GM18499 (cell line): ENCODE results near the gene ACTR1A.
"Not testable (repeated sequence)": the region's sequence is repeated elsewhere in the genome, so short reads cannot be mapped to it uniquely, and the experiment has no call there.

Experiments used
- ATAC-seq: cut with Tn5 transposase; IDR thresholded peaks from one replicate; pipeline ENCODE4 v1.9.1; 2021; ENCODE audit warnings: moderate number of reproducible peaks; ENCODE audit not compliant: insufficient read depth, unreplicated experiment

ACTR1A gene

DNA sequence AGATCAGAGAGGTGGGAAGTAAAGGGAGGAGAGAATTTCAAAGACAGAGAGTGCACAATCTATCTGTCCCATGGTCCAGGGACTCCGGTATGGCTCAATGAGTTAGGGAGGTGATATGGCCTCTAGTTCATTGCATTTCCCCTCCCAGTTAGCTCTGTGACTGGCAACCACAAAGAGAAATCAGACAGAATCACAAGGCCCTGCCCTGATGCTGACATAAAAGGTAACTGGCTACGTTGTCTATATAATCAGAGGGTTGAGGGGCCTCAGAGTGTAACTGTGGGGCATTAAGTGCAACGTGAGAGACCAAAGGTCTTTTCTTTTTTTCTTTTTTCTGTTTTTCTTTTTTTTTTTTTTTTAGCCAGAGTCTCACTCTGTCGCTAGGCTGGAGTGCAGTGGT is 43.9 kb downstream of the ACTR1A start:
- no peak for ATAC-seq

DNA sequence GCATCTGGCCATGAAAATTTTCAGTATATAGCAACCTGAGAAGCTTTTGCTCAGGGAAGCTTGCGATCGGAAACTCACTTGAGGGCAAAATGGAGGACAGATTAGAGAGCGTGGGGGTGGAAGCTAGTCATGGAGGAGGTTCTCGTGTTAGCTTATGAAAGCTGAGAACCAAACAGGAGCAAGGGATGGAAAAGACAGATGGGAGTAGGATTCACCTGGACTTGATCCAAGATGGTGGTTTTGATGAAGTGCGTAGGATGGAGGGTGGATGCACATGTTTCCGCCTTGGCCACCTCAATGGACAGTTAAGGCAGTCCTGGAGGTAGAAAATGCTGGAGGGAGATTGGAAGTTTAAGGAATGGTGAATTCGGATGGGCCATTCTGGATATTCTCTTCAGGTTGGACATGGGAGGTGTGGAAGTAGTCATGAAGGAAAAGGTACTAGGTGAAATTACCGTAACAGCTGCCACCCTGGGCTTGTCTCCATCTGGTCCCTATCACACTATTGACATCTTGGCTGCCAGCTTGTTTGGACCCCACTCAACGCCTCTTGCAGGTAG is 44.8 kb downstream of the ACTR1A start:
- no peak for ATAC-seq

DNA sequence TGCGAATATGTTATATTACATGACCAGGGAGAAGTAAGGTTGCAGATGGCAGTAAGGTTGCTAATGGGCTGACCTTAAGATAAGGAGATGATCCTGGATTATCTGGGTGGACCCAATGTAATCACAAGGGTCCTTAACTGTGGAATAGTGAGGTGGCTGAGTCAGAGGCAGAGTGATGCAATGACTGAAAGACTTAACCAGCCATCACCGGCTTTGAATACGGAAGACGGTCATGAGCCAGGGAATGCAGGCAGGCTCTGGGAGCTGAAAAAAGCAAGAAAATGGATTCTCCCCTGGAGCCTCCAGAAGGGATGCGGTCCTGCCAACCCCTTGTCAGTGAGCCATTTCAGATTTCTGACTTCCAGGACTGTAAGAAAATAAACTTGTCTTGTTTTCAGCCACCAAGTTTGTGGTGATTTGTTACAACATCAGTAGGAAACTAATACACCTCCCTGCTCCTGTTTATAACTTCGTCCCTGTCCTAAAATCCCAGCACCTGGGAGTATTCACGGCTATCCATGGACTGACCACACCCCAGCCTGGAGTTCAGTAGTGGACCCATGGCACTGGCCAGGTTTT is 46.5 kb downstream of the ACTR1A start:
- no peak for ATAC-seq

DNA sequence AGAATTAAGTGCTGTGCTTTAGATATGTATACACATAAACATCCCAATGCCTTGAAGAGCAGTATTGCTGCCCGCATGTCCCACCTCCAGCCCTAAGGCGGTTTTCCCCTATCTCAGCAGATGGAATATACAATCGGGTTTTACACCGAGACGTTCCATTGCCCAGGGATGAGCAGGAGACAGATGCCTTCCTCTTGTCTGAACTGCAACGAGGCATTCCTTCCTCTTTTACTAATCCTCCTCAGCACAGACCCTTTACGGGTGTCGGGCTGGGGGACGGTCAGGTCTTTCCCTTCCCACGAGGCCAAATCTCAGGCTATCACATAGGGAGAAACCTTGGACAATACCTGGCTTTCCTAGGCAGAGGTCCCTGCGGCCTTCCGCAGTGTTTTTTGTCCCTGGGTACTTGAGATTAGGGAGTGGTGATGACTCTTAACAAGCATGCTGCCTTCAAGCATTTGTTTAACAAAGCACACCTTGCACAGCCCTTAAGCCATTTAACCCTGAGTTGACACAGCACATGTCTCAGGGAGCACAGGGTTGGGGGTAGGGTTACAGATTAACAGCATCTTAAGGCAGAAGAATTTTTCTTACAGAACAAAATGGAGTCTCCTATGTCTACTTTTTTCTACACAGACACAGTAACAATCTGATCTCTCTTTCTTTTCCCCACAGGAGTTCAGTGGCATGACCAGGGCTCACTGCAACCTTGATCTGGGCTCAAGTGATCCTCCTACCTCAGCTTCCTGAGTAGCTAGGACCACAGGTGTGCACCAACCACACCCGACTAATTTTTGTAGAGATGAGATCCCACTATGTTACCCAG is 47.6 kb downstream of the ACTR1A start:
- not testable (repeated sequence) for ATAC-seq

DNA sequence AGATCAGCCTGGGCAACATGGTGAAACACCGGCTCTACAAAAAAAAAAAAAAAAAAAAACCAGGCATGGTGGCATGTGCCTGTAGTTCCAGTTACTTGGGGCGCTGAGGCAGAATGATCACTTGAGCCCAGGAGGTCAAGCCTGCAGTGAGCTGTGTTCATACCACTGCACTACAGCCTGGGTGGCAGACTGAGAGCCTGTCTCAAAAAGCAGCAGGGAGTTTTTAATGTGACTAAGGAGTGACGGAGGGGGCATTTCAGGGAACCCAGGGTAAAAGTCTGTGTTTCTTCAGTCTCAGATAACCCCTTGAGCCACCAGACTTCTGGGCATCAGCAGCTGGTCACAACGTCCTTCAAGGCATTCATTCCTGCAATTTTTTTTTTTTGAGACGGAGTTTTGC is 49.0 kb downstream of the ACTR1A start:
- ATAC-seq = no peak

DNA sequence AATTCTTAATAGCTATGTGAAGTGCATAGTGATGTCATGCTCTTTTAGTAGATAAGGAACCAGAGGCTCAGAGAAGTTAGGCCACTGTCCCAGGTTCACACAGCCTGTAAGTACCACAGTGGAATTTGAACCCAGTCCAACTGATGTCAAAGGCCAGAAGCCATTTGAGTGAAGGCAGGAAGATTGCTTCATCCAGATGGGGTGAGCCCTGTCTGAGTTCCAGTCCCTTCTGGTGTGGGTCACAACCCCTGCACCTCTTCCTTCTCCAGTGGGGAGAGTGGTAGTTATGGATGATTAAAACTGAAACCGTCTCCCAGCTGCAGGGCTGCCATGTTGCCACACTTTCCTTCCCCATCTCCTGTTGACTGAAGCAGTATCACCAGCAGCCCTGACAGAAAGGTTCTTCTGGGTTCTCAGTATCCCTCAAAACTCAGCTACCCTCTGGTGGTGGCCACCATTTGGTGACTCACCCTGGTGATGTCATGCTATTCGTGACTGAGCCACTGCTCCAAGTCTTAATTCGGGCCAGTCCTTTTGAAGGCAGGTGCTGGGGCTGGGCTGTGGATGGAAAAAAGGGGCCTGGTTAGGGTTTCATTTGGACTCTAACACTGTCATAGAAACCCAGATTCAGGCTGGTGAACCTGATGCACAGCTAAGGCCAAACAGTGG is 49.7 kb downstream of the ACTR1A start:
- ATAC-seq = no peak

DNA sequence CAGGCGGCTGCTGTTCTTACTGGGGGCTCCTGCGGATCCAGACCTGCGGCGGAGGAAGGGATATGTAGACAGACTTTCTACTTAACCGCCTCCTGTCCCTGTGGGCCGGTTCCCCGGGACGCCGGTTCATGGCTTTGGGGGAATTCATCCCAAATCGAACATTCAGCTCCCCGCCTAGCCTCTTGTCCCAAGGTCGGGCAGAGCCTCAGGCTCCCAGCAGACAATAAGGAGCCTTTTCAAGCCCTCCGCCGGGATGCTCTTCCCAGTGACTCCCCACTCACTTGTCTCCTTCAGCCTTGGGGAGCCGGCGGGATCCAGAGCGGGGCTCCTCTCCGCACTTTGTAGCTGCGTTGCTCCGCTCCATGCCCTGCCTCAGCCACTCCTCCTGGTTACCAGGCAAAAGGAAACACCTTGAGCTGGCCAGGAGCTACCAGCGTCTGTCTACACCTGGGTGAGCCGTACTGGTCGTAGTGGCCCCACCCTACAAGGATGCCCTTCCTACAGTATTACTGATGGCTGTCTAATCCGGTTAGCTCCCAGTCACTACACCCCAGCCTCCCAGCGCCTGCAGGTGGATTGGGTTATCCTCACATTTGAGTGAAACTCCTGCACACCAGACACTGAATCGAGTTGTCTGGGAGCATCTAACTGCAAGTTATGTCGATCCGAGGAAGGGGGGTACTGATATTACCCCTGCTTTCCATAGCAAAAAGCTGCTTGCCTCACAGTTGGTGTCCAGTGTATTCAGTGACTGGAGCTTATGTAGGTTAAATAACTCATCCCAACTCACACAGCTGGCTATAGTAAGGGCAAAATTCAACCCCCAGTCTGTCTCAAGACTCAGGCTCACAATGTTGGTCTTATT is 51.2 kb downstream of the ACTR1A start, which contains the start of gene C10orf95:
Gene C10orf95 (minus strand): TSS at position 439 of the 865 bp plus-strand sequence. CDS start 450 bp downstream, outside the sequence.
- ATAC-seq = no peak

DNA sequence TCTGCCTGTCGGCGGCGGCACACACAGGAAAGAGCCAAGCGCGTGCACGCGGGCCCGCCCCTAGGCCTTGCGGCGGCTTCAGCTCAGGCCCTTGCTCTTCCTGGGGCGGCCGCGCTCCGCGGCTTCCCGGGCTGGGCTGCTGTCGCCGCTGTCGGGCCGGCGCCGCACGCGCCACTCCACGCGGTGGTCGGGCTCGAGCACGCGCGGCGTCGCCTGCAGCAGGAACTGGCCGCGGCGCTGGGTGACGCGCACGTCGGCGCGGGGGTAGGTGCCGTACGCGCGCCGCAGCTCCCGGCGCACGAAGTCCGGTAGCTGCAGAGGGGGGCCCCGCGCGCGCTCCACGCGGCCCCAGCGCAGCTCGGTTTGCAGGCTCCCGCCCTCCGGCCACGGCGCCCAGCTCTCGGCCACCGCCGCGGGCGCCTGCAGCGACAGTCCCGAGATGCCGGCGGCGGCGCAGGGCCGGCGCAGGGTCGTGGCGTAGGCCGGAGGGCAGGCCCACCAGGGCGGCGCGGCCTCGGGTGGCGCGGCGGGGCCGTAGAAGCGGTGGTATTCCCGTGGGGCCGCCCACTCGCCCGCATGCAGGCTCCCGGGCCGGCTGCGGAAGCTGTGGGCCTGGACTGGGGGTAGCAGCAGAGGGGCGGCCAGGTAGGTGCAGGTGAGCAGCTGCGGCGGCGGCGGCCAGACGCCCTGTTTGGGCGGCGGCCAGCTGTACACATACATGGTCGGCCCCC is 52.0 kb downstream of the ACTR1A start:
- no peak for ATAC-seq

DNA sequence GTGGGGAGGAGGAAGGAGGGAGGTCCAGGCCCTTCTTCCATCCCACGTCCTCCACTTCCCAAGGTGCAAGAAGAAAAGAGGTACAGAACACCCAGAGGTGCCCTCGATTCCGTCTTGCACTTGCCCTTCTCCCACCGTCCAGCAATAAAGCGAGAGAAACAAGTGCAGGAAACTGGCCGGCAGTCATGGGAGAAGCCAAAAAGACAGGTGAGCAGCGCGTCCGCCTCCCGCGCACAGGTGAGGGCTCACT is 52.5 kb downstream of the ACTR1A start:
- ATAC-seq = no peak

DNA sequence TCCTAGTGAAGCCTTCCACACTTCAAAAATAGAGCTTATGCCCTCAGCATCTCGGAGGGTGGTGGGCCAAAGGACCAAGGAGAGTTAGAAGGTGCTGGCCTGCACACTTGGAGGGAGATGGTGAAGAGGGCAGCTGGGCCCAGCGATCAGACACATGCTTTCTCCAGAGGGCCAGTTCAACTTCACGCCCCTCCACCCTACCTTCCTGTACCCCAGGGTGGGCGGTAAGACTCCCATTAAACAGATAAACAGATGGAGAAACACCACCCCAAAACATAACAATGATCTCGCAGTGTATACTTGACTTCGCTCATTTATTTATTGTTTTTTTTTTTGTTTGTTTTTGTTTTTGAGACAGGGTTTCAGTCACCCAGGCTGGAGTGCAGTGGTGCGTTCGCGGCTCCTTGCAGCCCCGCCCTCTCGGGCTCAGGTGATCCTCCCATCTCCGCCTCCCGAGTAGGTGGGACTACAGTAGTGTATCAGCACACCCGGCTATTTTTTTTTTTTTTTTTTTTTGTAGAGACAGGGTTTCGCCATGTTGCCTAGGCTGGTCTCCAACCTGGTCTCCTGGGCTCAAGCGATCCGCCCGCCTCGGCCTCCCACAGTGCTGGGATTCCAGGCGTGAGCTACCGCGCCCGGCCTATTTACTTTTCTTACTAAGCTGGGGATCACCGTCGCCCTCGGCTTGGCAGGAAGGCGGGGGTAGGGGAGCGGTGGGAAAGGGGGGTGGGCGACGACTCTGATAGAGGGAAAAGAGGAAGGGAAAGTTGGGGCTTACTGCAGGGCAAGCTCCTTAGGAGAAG is 53.0 kb downstream of the ACTR1A start:
- peak; percentile 35 for ATAC-seq

DNA sequence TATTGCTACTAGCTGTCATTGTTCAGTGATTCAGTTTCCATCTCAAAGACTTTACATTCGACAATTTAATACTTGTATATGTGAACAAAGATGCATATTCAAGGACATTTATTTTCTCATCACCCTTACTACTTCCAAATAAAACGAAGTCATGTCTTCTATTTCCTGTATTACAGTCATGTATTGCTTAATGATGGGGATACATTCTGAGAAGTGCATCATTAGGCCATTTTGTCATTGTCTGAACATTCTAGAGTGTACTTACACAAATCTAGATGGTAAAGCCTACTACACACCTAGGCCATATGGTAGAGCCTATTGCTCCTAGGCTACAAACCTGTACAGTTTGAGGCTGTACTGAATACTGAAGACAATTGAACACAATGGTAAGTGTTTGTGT is 57.7 kb downstream of the ACTR1A start:
- no peak for ATAC-seq

DNA sequence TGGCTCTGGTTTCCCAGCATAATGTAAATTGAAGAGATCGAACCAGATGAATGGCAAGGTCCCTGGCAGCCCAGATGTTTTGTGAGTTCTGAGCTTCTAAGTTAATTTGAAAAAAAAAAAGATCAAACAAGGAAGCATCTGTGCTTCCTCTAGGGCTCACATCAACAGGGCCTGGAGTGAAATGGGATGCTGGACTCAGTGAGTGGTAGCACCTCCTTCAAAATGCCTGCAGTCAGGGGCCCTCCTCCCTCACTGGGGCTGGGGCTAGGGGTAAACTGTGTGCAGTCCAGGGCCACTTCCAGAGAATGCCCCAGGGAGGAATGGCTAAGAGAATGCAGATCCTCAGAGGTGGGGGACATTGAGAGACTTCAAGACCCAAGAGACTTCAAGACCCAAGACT is 64.1 kb downstream of the ACTR1A start:
- ATAC-seq = no peak

DNA sequence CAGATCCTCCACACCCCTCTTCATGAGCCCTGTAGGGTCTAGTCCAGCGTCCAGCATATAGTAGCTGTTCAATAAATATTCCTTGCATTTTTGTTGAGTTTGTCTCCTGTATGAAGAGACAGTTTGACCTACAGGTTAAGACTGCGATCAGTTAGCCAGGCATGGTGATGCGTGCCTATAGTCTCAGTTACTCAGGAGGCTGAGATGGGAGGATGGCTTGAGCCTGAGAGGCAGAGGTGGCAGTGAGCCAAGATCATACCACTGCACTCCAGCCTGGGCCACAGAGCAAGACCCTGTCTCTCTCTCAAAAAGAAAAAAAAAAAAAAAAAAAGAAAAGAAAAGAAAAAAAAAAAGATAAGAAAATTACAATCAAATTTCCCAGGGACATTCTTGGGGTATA is 65.0 kb downstream of the ACTR1A start:
- no peak for ATAC-seq

DNA sequence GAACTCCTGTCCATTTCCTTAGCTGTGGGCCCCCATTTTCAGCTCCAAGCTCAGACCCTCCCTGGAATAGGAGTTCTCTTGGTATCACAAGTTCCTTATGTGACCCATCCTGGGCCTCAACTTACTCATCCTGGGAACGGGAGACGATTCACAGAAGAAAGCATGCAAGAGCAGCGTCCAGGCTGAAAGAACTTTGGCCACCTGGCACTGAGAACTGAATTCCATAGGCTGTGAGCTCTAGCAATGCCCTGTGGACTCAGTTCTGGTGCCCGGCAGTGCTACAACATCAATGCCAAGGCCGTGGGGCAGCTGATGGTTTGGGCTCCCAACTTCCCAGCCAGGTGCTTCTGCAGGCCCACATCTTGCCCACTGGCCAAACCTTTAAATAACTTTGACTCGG is 66.2 kb downstream of the ACTR1A start:
- ATAC-seq = no peak

DNA sequence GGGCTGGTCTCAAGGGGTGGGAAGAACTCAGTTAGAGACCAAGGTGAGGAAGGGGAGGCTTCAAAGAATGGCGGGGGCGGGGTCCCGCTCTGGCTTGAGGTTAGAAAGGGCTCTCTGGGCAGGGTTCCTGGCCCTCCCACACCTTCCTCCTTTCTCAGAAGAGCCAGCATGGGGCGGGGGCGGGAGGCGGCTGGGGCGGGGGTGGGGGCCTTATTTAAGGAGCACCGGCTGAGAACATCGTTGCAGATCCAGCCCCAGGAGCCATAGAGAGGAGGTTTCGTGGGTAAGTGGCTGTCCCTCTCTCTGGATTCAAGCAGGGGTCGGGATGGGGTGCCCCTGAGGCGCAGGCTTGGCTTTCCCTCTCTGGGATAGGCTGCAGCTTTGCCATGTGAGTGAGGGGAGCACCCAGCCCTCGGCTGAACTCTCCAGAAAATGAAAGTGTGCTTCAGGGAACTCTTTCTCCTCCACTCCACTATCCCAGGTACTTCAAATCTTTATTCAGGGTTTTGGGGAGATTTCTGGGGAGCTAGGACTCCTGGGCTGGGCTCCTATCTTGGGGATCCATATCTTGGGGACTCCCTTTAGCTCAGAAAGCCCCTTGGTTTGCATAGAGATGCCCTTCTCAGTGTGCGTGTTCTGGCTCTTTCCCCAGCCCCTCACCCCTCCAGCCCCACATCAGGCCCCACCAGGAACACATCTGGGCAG is 66.8 kb downstream of the ACTR1A start:
- ATAC-seq = no peak

DNA sequence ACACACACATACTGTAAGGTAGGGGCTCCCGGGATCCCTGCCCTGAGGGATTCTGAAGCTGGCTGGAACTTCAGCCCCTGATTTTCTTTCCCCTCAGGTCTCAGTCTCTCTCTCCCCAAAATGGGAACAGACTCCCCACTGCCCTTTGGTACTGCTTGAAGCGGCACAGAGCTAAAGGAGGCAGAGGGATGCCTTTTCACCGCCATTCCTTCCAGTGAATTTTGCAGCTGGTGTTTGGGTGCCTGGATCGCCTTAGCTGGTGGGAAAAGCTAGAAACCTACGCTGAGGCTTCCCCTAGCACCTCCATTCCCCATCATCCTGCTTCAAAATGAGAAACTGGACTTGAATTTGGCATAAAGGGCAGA is 67.4 kb downstream of the ACTR1A start:
- ATAC-seq = no peak

DNA sequence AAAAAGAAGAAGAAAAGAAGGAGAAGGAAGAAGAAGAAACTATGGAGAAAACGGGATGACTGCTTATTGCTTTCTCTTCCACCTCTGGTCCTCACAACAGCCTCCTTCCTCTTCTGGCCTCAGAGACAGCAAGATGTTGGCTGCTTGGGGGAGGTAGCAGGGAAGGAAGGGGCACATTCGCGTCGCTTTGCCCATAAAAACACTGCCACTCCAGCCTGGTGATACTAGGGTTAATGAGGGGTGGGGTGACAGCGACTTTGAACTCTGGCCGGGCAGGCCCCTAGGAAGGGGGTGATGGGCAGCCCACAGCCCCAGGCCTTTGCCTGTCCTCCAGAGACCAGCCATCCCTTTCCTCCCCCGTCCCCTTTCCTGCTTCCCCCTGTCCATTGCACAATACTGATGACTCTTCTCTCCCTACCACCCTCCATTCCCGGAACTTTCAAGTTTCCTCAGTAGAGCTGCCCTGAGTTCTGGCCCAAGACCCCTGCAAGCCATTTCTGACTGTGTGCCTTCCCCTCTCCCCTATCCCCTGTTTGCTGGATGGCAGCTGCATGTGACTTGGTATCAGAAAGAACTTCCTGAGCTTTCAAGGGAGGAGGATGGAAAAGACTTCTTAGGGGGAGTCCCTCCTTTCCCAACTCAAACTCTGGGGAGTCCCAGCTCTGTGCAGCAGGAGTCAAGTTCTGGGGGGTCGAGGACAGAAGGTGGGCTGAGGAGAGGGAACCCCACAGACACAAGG is 67.9 kb downstream of the ACTR1A start:
- ATAC-seq = no peak

DNA sequence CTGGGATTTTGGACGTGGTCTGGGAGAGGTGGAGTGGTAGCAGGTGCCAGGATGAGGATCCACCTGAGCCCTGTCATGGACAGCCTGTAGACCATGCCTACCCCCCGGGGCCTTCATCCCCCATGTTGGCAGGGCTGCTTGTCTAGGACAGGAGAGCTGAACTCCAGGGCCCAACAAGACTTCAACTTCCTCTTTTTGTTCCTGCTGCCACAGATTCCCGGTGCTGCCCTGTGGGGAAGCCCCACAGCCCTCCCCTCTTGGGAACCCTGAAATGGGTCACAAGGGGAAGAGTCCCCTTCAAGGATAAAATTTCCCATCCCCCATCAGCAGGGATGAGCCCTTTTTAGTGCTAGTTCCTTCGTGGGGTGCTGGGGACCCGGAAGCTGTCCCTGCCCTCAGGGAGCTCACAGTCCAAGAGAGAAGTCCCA is 68.9 kb downstream of the ACTR1A start:
- ATAC-seq = no peak
